Measurements from ENCODE around the gene NIPSNAP3A. TPM values are rescaled to one million over a fixed set of nuclear protein-coding genes. Genes with fewer than 3 reads are reported as not detected.

NIPSNAP3A gene
- 84.8 and 101 TPM in 2 replicates for polyA plus RNA-seq

DNA sequence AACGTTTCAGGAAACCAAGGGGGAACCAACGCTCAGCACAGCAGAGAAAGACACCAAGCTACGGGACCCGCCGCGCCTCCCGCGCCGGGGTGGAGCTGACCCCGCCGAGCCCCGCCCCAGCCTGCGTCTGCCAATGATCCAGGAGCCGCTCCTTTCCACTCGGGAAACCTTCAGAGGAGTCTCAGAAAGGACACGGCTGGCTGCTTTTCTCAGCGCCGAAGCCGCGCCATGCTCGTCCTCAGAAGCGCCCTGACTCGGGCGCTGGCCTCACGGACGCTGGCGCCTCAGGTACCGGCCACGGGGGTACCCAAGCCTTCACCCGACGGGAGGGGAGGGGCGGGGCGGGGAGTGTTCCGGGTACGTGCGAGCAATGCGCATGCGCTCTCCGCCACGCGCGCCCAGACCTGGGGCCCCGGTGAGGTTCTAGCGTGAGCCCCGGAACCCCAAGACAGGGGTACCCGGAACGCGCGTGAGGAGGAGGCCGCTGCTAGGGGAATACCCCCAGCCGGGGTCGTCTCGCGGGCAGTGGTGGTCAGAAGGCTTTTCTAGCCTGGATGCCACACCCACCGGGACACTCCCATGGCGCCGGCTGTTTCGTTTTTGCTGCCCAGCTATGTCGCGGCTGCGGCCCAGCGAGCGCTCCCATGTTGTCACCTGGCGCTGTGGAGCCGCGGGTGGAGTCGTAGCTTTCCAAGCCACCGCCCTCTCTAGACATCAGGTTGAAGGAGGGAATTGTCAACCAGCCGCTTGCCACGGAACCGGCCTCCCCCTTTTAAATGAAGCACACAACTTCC is at the start of gene NIPSNAP3A:
Gene NIPSNAP3A (plus strand): TSS at position 119 of the 794 bp plus-strand sequence. CDS start 110 bp downstream, at position 229.

Other genes with a start within 250 kb of the NIPSNAP3A start
- gene OR13F1, start 243.4 kb upstream of the NIPSNAP3A start, polyA plus RNA-seq: not detected in 2 replicates
- not detected in 2 replicates for gene OR13C4, start 220.5 kb upstream of the NIPSNAP3A start, polyA plus RNA-seq
- gene OR13C3, start 210.8 kb upstream of the NIPSNAP3A start, polyA plus RNA-seq: 1.7 TPM in 1 of 2 replicates, not detected in the other
- not detected in 2 replicates for gene OR13C8, start 178.5 kb upstream of the NIPSNAP3A start, polyA plus RNA-seq
- not detected in 2 replicates for gene OR13C5, start 148.3 kb upstream of the NIPSNAP3A start, polyA plus RNA-seq
- gene OR13C2, start 142.1 kb upstream of the NIPSNAP3A start, polyA plus RNA-seq: not detected in 2 replicates
- not detected in 2 replicates for gene OR13C9, start 129.5 kb upstream of the NIPSNAP3A start, polyA plus RNA-seq
- gene OR13D1, start 53.2 kb upstream of the NIPSNAP3A start, polyA plus RNA-seq: not detected in 2 replicates
- gene NIPSNAP3B, start 16.4 kb downstream of the NIPSNAP3A start, polyA plus RNA-seq: 5.2 and 26.4 TPM in 2 replicates
- gene ABCA1, start 180.5 kb downstream of the NIPSNAP3A start, polyA plus RNA-seq: 1.9 and 7.5 TPM in 2 replicates

All from Purkinje cell (primary cell).